HG03095 (cell line): Measurements from ENCODE around the gene SLC39A11.
"Not testable (repeated sequence)": the region's sequence is repeated elsewhere in the genome, so short reads cannot be mapped to it uniquely, and the experiment has no call there.

Experiments used
- ATAC-seq: cut with Tn5 transposase; IDR thresholded peaks from one replicate; pipeline ENCODE4 v1.9.1; 2021; ENCODE audit warnings: moderate library complexity; ENCODE audit not compliant: unreplicated experiment

The SLC39A11 gene

DNA sequence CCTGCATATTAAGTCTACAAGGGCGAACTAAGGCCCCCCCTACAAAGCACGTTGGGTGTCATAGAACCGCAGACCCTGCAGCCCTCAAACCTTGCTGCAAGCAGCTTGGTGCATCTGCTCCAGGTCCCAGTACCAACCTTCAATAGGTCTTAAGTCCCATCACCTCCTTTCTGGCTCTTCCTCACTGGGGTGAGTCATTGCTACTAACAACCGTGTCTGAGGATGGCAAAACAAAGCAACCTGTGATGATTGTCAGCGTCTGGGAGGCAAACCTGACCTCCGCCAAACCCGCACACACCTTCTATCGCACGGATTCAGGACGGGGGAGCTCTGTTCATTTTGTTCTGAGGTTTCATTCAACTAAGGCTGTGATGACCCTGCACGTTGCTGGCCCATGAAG, 138.9 kb downstream of the SLC39A11 start:
- ATAC-seq: no peak

DNA sequence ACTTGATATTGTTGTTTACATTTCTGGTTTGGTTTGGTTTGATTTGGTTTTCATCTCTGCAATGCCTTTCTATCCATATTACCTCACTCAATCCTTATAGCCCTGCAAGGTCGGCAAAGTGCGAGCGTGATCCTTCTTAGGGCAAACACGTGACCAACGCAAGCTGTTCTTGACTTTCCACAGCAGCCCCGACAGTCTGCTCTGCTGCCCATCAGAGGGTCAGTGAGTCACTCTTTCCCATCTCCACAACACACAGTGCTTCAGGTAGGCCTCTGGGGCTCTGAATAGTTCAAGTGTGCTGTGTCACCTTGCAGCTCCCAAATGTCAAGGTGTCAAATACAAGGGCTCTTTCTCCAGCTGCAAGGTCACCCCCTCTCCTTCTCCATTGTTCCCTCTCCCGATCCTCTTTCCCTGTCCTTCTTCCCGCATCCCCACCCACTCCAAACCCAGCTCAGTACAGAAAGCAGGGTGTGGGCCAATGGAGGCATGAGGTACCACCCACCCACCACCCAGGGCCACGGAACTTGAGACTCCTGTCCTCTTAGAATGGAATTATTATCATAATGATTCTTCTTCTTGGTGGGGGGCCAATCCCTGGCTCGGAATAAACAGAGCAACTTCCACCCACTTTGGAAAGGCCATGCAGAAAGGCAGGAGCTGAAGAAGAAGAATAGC, 139.7 kb downstream of the SLC39A11 start:
- no peak for ATAC-seq

DNA sequence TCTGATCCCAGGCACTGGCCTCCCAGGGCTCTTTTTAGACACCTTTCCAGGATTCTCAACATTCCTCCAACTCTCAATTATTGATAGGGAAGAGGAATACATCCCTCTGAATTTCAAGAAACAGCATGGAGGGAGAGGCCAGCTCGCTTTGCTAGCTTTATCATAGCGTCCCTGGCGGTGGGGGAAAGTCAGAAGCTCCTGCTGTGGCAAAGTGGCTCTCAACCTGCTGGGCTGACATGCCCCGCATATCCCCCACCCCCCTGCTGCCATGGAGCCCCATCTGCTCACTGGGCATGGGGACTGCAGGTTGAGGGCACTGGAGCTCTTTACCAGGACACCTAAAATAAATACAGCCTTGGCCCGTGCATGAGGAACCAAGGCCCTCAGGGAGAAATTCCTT, 140.3 kb downstream of the SLC39A11 start:
- ATAC-seq: no peak

DNA sequence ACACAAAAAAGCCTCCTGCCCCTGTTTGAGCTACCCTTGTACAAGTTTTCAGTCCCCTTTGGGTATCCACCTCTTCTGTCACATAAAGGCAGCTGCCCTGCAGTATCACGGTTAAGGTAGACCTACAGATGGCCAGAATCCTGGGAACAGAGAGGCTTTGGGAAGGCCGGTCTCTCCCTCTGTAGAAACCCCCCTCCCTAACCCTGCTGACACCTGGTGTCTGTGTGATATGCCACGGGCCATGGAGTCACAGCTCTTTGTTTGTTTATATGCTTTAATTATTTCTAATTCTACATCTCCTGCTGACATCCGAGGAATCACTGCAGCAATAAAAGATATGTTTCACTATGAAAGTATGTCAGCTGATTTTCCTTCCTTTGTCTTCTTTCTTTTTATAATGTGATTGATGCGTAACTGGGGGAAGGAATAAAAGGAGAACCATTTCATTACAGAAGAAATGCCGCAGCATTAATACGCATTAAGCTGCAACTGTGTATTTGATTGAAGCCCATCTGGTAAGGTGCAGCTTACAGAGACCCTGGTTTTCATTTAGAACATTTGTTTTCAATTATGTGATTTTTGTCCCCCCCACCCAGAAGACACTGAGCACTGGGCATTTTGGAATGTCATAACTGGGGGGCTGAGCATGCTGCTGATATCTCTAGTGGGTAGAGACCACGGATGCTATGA, 142.1 kb downstream of the SLC39A11 start:
- no peak for ATAC-seq

DNA sequence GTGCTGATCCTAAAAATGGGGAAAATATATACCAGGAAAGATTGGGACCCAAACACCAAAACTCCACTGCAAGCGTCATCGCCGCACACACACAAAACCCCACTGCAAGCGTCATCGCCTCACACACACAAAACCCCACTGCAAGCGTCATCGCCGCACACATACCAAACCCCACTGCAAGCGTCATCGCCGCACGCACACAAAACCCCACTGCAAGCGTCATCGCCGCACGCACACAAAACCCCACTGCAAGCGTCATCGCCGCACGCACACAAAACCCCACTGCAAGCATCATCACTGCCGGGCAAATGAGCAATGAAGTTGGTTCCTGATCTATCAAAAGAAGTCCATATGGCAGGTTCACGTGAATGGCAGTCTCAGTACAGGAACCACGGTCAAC, 144.4 kb downstream of the SLC39A11 start:
- no peak for ATAC-seq

DNA sequence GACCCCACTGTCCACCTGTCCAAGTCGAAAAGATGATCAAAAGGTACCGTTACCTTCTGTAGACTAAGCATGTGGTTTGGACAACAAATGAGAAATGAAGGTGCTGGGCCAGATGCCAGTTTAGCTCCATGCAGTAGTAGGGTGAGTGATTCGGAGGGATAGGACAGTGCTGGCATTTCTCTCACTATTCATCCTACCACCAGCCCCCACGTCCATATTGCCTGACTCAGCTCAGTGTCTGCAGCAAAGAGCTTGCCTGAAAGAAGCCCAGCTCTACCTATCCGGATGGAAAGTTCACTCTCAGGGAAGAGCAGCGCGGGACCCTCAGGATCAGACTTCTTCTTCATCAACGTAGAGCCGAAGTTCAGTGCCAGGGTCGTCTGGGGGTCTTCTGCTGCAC, 145.0 kb downstream of the SLC39A11 start:
- no peak for ATAC-seq

DNA sequence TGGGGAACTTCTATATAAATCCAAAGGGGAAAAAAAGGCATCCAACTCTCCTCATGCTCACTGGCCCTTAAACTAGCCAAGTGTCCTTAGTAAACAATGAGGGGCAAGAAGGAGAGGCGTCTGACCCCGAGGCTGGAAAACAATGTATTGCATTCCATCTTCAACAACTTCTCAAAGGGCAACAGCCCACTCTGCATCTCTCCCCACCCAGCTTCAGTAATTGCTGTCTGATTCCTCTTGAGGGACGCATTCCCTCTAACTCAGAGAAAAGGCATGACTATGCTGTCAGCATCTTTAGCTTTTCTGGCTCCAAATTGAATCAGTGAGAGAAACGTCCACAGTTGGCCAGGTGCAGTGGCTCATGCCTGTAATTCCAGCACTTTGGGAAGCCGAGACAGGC, 145.8 kb downstream of the SLC39A11 start:
- no peak for ATAC-seq

DNA sequence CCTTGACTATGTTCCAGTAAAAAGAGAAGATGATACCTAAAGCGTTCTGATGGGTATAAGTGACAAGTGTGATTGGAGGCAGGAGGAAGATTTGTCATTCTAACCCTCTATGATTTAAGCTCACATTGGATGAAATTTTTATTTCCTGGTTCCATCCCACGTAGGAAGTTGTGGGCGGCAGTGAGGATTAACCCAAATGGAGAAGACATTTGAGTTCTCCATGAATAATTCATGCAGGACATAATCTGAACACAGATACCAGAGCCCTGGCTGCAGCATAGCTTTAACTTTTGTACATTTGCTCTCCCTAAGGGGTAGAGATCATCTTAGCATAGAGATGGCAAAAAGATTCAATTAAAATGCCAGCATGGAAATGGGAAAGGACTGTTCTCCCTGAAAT, 146.3 kb downstream of the SLC39A11 start:
- ATAC-seq: no peak

DNA sequence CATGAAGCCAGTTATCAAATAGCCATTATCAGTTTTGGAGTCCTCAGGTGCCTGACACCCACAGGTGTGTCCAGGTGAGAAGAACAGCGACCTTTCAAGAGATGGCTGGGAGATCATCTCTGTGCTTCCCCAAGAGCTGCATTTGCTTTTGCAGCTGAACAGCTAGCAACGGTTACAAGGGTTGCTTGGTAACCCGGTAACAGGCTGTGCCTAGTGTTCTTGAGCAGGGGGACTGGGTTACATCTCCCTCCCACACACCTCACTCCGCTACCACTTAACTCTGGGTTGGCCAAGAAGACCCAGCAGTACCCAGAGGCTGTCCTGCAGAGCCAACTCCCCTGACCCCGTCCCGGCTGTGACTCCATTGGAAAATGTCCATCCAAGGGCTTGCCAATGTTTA, 147.0 kb downstream of the SLC39A11 start:
- no peak for ATAC-seq

DNA sequence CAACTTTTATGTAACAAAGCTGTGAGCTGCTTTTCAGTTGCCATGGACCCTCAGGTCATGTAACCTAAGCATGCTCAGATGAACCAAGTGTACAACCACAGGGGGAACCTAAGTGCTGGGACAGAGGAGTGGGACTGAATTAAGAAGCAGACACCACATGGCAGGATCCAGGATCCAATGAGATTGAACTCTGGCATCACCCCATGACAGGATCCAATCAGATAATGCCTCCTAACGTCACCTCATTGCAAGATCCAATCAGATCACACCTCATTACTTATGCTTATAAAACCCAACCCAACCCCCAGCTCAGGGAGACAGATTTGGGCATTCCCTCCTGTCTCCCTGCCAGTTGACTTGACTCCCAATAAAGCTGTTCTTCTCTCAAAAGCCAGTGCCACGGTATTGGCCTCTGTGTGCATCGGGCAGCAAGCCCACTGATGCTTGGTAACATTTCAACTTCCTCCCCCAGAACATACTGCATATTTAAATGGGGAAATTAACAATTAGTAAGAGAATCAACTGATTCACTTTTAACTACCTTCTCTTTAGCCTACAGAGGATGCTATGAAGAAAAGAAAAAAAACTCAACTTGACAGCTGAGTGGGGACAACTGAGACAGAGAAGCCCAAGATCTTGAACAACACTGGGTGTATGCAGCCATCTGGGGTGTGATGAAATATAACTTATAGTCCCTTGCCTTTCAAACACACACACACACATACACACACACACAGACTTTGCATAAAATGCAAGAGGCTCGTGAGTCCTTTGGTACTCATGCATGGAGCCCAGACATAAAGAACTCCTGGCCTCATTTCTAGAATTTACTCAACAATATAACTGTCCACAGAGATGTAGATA, 148.4 kb downstream of the SLC39A11 start:
- no peak for ATAC-seq

DNA sequence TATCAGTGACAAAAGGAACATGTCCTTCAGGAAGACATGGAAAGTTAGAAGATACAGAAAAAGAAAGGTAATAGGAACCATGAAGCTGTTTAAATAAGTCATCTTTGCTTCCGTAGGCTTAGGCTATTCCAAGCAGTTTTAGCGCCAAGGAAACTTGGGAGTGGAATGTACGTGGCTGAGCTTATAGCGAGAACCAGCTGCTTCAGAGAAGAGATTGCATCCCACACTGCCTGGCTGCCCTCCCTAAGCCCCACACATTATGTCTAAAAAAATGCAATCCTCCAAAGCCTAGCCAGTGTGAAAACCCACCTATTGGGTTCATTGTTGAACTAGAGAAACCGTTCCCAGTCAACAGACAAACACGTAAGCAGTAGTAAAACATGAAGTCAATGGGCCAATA, 149.9 kb downstream of the SLC39A11 start:
- no peak for ATAC-seq

DNA sequence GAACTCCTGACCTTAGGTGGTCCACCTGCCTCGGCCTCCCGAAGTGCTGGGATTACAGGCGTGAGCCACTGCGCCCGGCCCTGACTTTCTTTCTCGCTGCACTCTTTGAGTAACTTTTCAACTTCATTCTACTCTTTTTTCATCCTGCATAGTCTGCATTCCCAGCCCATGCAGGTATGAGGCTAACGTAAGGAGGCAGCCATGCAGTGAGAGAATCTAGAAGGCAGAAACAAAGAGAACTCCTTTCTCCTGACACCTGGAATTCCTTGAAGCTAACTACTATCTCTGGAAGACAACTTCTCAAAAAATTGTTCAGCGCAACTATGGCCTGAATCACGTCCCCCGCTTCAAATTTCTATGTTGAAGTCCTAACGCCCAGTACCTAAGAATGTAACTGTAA, 152.0 kb downstream of the SLC39A11 start:
- no peak for ATAC-seq

DNA sequence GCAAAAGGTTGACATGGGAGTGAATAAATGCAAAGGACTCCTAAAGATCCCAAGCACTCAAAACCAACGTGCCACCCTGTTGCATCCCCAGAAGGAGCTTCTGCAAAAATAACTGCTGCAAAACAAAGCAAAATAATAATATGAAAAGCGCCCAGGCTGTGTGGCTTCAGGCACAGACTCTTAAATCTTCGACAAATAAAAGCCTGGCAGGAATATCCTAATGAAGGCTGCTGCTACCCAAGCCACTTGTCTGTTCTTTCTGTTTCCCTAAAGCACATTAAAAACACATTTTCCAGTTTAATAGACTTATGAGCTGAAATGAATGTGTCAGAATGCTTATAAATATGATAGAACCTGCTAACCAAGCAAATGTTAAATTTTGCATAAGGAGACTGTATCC, 154.0 kb downstream of the SLC39A11 start:
- no peak for ATAC-seq

DNA sequence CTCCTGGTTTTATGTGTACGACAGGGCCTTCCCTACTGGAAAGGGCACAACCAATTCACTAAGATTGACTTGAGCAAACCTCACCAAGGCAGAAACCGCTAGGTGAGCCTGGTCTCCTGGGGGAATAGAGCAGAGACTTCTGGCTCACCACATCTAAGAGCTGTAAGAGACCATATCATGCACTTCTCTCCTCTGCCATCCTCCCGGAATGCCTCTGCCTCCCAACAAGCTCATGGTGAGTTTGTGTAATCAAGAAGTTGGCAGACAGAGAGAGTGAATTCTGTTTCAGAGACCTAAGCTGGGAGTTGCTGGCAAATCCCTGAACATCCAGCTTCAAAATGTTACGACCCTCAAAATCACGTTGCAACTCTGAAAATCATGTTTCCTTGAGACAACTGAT, 154.8 kb downstream of the SLC39A11 start:
- no peak for ATAC-seq

DNA sequence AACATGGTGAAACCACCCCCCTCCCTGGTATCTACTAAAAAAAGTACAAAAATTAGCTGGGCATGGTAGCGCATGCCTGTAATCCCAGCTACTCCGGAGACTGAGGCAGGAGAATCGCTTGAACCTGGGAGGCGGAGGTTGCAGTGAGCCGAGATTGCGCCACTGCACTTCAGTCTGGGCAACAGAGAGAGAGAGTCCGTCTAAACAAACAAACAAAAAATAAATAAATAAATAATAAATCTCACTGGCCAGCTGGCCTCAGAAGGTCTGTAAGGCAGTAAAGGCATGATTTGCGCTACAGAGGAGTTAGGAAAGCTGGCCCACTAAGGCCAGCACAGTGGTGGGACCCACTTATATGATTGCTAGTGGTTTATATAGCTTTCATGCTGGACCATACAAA, 155.2 kb downstream of the SLC39A11 start:
- not testable (repeated sequence) for ATAC-seq

DNA sequence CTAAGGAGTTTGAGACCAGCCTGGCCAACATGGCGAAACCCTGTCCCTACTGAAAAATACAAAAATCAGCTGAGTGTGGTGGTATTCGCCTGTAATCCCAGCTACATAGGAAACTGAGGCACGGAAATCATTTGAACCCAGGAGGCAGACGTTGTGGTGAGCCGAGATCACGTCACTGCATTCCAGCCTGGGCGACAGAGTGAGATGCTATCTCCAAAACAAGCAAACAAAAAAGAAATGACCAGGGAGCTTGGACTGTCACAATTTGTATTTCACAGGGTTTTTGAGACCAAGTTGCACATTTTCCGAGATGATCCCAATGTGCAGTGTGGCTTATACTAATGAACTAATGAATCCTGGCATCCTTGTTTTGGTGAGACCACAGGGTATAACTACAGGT, 156.5 kb downstream of the SLC39A11 start:
- ATAC-seq: no peak

DNA sequence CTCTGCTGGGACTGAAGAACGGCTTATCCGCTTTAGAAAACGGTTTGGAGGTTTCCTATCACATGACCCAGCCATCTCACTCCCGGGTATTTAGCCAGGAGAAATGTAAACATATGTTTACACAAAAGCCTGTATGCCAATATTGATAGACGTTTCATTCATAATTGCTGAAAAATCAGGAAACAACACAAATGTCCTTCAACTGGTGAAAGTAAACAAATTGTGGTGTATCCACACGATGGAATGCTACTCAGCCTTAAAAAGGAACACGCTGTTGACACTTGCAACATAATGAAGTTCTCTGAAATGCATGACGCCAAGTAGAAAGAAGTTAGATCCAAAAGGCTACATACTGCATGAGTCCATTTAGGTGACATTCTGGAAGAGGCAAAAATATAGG, 157.6 kb downstream of the SLC39A11 start:
- no peak for ATAC-seq

DNA sequence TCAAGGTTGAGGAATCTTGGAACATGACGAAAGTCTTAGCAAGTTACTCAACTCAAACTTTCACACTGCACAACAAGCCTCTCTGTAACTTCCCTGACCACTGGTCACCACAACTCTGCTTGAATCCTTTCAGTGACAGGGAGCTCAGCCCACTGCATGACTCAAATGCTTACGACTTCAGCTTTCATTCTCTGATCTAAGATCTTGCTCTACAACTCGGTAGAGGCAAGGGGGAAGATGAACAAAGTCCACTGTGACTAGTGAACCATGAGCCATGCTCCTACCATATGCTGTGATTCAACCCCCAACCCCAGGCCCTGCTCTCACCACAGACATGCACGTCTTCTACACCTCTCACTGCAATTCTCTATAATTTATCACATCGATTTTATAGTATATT, 160.9 kb downstream of the SLC39A11 start:
- no peak for ATAC-seq

DNA sequence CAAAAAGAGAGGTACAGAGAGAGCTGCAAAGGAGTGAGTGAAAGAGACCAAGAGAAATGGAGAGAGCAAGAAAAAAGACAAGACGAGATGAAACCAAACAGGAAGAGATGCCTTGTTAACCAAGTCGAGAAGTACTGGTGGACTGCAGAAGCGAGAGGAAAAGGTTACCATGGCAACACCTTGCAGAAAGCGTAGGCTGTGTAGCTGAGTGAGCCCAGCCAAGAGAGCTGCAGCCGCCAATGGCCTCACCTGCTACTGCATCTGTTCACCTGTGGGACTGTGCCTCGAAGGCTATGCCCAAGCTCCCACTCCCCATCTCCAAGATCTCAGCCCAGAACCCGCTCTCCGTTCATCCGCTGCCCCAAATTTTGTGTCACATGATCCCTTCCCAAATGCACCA, 161.3 kb downstream of the SLC39A11 start:
- ATAC-seq: no peak

DNA sequence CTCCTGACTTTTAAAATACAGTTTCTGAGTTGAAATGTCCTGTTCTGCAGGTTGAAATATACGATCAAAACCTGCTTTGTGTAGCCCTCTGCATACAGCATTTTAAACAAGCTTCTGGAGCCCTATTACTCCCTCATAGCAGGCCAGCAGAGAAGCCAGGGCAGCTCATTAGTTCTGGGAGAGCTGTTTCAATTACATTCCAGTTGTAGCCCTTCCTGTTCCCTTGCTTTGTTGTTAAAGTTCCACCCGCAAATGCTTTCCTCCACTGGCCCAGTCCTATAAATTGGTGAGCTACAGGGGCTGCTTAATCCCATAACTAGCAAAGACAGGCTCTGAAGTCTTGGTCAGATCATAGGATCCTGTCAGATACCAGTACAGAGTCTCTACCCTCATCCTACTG, 162.5 kb downstream of the SLC39A11 start:
- no peak for ATAC-seq

DNA sequence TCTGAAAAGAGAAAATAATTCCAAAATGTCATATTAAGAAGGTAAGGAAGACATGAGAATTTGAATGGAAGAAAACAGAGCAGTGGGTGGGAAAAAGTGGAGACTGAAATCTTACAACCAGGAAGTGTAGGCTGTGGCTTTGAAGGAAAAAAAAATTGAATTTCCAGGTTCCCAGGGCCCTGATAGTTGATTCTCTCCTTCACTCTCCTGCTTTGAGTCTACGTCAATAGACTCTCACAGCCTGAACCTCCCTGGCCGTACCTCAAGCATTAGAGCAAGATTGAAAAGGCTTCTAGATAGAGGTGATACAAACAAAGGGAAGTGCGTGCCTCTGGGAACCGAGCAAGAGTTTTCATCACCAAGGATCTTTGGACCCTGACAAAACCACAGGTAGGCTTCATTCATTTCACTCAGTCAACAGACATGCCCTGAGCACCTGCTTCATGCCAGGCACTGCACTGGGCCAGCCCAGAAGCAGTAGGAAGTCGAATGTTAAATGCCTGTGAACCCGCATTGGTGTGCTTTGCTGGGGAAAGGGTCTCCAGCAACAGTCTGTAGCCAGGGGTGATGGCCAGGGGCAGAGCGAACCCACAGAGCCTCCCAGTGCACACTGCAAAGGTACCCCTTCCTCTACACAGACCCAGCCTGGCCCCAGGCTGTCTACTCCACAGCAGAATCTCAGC, 163.9 kb downstream of the SLC39A11 start:
- no peak for ATAC-seq
